Large intestine (tissue), 3 donors: ENCODE measurements around the gene TTC7B. TPM values are rescaled to one million over a fixed set of nuclear protein-coding genes. Genes with fewer than 3 reads are reported as not detected.
A peak's percentile ranks its signal among the peaks of the same experiment; 100 is the strongest.

Source experiments
- DNase-seq, 2 donors: peaks; one replicate each; pipeline versions ENCODE4 v3.0.0 to v3.0.0-alpha.2; 2013
- H3K27ac ChIP-seq: one replicate; pipeline ENCODE4 v1.5.1; 2013; ENCODE audit warnings: low read length
- H3K27me3 ChIP-seq: 2 replicates; pipeline ENCODE4 v1.6.1; 2013; ENCODE audit warnings: low read length; ENCODE audit not compliant: control insufficient read depth, insufficient read depth
- H3K36me3 ChIP-seq: 2 replicates; pipeline ENCODE4 v1.6.1; 2013; ENCODE audit warnings: low read length; ENCODE audit not compliant: control insufficient read depth, insufficient read depth
- H3K4me1 ChIP-seq: one replicate; pipeline ENCODE4 v1.6.1; 2013; ENCODE audit warnings: low read length; ENCODE audit not compliant: control insufficient read depth, insufficient read depth
- H3K4me3 ChIP-seq: one replicate; pipeline ENCODE4 v1.5.1; 2013; ENCODE audit warnings: low read length
- H3K9me3 ChIP-seq: one replicate; pipeline ENCODE4 v1.6.1; 2013; ENCODE audit warnings: mild to moderate bottlenecking, low read depth, low read length, moderate library complexity; ENCODE audit not compliant: control insufficient read depth
- whole genome bisulfite sequencing: methylation state at CpG from one replicate; pipeline ENCODE4 v1.1.5; 2013; ENCODE audit warnings: low lambda C conversion rate; ENCODE audit not compliant: insufficient coverage; 5-methylcytosine and 5-hydroxymethylcytosine counted together
- polyA plus RNA-seq: library from polyadenylated mRNA; unstranded; fragments of 120-200 nt; gene quantifications from one replicate; pipeline ENCODE4 v1.2.1, GENCODE V29; 2013

Gene TTC7B
- polyA plus RNA-seq, 1 donor: 12.2 TPM

DNA sequence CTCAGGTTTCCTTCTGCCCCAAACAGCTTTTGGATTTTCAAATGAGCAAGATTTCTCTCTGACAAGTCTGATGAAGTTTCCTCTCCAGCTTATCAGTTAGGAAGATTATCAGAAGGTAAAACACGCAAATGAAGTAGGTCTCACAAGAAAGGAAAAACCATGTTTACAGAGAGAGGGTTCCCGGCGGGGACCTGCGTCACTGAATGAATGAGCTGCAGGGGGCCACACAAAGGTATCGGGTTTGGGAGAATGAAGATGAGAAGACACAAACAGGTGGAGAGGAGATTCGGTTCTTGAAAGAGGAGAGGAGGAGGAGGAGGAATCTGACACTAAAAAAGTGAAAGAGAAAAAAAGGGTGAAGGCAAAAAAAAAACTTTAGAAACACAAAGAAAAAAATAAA, 210.8 kb downstream of the TTC7B start:
- Histone ChIP-seq H3K4me3 (no peak overlapping the region), H3K4me1 (no peaks in the 10 kb centered on the region), H3K36me3 (no peaks in the 10 kb centered on the region), H3K27ac (no peak overlapping the region), H3K27me3 (no peaks in the 10 kb centered on the region), H3K9me3 (no peaks in the 10 kb centered on the region)
- WGBS: 60% methylated on average over 1 of the region's 6 CpGs
- DNase-seq: no peak

DNA sequence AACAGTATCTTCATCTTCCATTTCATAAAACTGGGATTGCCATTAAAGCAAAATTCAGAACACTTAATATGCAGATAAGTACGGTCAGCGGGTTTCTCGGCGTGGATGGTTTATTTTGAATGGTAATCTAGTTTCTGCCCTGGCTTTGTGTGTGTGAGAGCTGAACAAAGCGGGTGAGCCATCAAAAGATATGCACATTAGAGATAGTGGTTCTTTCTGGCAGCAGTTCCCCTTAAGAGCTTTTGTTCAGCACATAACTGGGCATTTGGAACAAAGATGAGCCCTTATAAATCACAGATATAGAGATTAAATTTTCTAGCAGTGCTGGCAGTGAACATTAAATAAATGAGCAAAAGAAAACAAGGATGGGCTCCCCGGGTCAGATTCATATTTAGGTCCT, 211.9 kb downstream of the TTC7B start:
- H3K27ac ChIP-seq: no peak overlapping the region
- no peak for DNase-seq
- H3K27me3 ChIP-seq: no peaks in the 10 kb centered on the region
- H3K4me3 ChIP-seq: no peak overlapping the region
- no peaks in the 10 kb centered on the region for H3K4me1 ChIP-seq
- H3K9me3 ChIP-seq: no peaks in the 10 kb centered on the region
- no CpG with 5 or more reads among the region's 6 CpGs for whole genome bisulfite sequencing
- no peaks in the 10 kb centered on the region for H3K36me3 ChIP-seq

DNA sequence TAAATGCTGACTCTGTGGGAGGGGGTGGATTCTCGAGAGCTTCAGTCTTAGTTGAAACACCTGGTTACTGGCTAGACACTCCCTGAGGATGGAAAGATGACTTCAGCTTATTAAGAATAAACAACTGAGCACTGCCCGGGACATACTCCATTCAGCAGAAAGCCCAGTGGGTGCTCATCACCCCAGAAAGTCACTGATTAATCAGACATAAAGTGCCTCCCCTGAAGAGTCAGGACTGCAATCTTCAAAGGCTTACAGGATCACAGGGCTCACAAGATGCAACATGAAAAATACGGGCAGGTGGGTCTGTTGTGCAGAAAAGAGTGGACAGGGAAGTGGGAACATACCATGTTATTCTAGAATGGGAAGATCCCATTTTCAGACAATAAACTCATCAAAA, 212.4 kb downstream of the TTC7B start:
- H3K27ac ChIP-seq: no peak overlapping the region
- no peak overlapping the region for H3K4me3 ChIP-seq
- no peaks in the 10 kb centered on the region for H3K4me1 ChIP-seq
- no peaks in the 10 kb centered on the region for H3K27me3 ChIP-seq
- H3K9me3 ChIP-seq: no peaks in the 10 kb centered on the region
- no CpG with 5 or more reads among the region's 3 CpGs for WGBS
- peak in 1 of 2 donors; percentile 16 for DNase-seq
- no peaks in the 10 kb centered on the region for H3K36me3 ChIP-seq

DNA sequence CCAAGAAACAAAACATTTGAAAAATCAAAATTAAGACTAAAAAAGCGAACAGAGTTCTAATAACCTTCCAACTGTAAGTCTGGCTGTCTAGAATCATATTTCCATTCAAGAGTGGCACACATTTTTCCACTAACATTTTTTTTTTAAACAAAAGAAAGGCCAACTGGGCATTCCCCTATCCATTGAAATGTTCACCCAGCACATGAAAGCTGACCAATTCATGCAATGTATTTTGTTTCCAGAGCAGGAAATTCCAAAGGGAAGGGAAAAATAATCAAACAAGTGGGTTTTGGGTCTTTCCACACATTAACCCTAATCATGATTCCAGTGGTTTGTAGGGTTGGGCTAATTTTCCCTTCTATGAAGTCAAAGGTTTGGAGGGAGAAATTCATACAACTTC, 212.9 kb downstream of the TTC7B start:
- H3K9me3 ChIP-seq: no peaks in the 10 kb centered on the region
- no peaks in the 10 kb centered on the region for H3K36me3 ChIP-seq
- DNase-seq: no peak
- no peaks in the 10 kb centered on the region for H3K4me1 ChIP-seq
- 100% methylated on average over 1 of the region's 1 CpG for WGBS
- no peak overlapping the region for H3K27ac ChIP-seq
- H3K4me3 ChIP-seq: no peak overlapping the region
- H3K27me3 ChIP-seq: no peaks in the 10 kb centered on the region

GRCh38 chr14:90602088-90602687, 214.0 kb downstream of the TTC7B start:
- 100% methylated on average over 1 of the region's 9 CpGs for WGBS
- no peaks in the 10 kb centered on the region for H3K36me3 ChIP-seq
- no peak overlapping the region for H3K27ac ChIP-seq
- no peaks in the 10 kb centered on the region for H3K9me3 ChIP-seq
- H3K4me1 ChIP-seq: no peaks in the 10 kb centered on the region
- H3K4me3 ChIP-seq: no peak overlapping the region
- DNase-seq: no peak
- H3K27me3 ChIP-seq: no peaks in the 10 kb centered on the region

- no peaks in the 10 kb centered on the region for H3K36me3 ChIP-seq
- no peaks in the 10 kb centered on the region for H3K9me3 ChIP-seq
- no peak for DNase-seq
- no peak overlapping the region for H3K4me3 ChIP-seq
- WGBS: no CpG with 5 or more reads among the region's 9 CpGs
- no peaks in the 10 kb centered on the region for H3K27me3 ChIP-seq
- no peak overlapping the region for H3K27ac ChIP-seq
- no peaks in the 10 kb centered on the region for H3K4me1 ChIP-seq
Observed at GRCh38 chr14:90601563-90601962, 214.7 kb downstream of the TTC7B start.

- WGBS: no CpG with 5 or more reads among the region's 12 CpGs
- DNase-seq: no peak
- no peaks in the 10 kb centered on the region for H3K9me3 ChIP-seq
- H3K27me3 ChIP-seq: no peaks in the 10 kb centered on the region
- H3K4me1 ChIP-seq: no peaks in the 10 kb centered on the region
- H3K4me3 ChIP-seq: no peak overlapping the region
- H3K27ac ChIP-seq: no peak overlapping the region
- H3K36me3 ChIP-seq: no peaks in the 10 kb centered on the region
Observed at GRCh38 chr14:90600619-90601018, 215.6 kb downstream of the TTC7B start.

- WGBS: no CpG with 5 or more reads among the region's 12 CpGs
- H3K27me3 ChIP-seq: no peaks in the 10 kb centered on the region
- DNase-seq: peak; percentile 21 to 61
Observed at GRCh38 chr14:90599748-90600507, 216.3 kb downstream of the TTC7B start.

GRCh38 chr14:90599339-90599738, 216.9 kb downstream of the TTC7B start:
- Histone ChIP-seq H3K27ac (no peak overlapping the region), H3K36me3 (no peaks in the 10 kb centered on the region), H3K27me3 (no peaks in the 10 kb centered on the region), H3K4me1 (no peaks in the 10 kb centered on the region), H3K4me3 (no peak overlapping the region), H3K9me3 (no peaks in the 10 kb centered on the region)
- DNase-seq: no peak
- WGBS: no CpG with 5 or more reads among the region's 11 CpGs

More at GRCh38 chr14:90599748-90600507, 216.3 kb downstream of the TTC7B start:
- Histone ChIP-seq H3K9me3 (no peaks in the 10 kb centered on the region), H3K4me1 (no peaks in the 10 kb centered on the region), H3K4me3 (no peak overlapping the region), H3K36me3 (no peaks in the 10 kb centered on the region), H3K27ac (no peak overlapping the region)

DNA sequence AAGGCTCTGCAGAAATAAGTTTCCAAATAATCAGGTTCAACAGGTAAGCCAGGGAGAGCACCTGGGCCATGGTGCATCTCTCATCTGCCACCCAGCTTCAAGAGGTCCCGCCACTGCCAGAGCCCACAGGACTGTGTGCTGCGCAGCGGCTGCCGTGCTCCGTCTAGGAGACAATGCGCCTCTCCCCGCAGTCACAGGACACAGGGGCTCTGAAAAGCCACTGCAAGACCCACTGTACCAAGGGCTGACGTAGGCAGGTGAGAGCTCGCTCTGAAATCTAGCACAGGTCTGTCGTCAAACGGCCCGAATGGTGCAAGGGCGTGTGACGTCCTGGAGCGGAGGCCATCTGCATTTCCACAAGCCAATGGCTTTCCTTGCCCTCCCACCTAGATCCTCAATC, 218.3 kb downstream of the TTC7B start:
- Histone ChIP-seq H3K4me3 (no peak overlapping the region), H3K4me1 (no peaks in the 10 kb centered on the region), H3K36me3 (no peaks in the 10 kb centered on the region), H3K9me3 (no peaks in the 10 kb centered on the region), H3K27me3 (no peaks in the 10 kb centered on the region), H3K27ac (no peak overlapping the region)
- no CpG with 5 or more reads among the region's 15 CpGs for WGBS
- DNase-seq: no peak

GRCh38 chr14:90596733-90597132, 219.5 kb downstream of the TTC7B start:
- Histone ChIP-seq H3K9me3 (no peaks in the 10 kb centered on the region), H3K27me3 (no peaks in the 10 kb centered on the region), H3K4me1 (no peaks in the 10 kb centered on the region), H3K36me3 (no peaks in the 10 kb centered on the region), H3K27ac (no peak overlapping the region), H3K4me3 (no peak overlapping the region)
- no peak for DNase-seq
- 90% methylated on average over 3 of the region's 8 CpGs for WGBS
